HepG2 (cell line): ENCODE measurements around the gene NOTUM. TPM values are rescaled to one million over a fixed set of nuclear protein-coding genes. Genes with fewer than 3 reads are reported as not detected.
A peak's percentile ranks its signal among the peaks of the same experiment; 100 is the strongest.

Source experiments
- CENPT ChIP-seq: sonication (generic); formaldehyde crosslinking; IDR thresholded peaks from 2 replicates; pipeline ENCODE4 v1.8.0; 2022; ENCODE audit warnings: low read depth, mild to moderate bottlenecking, moderate library complexity, missing genetic modification reagents
- ELF3 ChIP-seq: IDR thresholded peaks from 2 replicates; pipeline ENCODE4 v1.6.1; 2016; ENCODE audit warnings: missing genetic modification reagents, missing compliant biosample characterization
- GLI4 ChIP-seq: sonication (generic); formaldehyde crosslinking; IDR thresholded peaks from 2 replicates; pipeline ENCODE4 v1.5.1; 2020; ENCODE audit warnings: missing genetic modification reagents, mild to moderate bottlenecking, moderate library complexity, borderline replicate concordance
- HDAC1 ChIP-seq: sonication (generic); formaldehyde crosslinking; IDR thresholded peaks from 2 replicates; pipeline ENCODE4 v1.5.1; 2020; ENCODE audit warnings: mild to moderate bottlenecking, missing genetic modification reagents
- HES4 ChIP-seq: sonication (generic); formaldehyde crosslinking; IDR thresholded peaks from 2 replicates; pipeline ENCODE4 v1.9.0; 2021; ENCODE audit warnings: mild to moderate bottlenecking, missing genetic modification reagents, borderline replicate concordance
- ISL2 ChIP-seq: sonication (generic); formaldehyde crosslinking; IDR thresholded peaks from 2 replicates; pipeline ENCODE4 v1.5.0; 2020; ENCODE audit warnings: missing genetic modification reagents
- TBX3 ChIP-seq: fragments of 450-650 bp; IDR thresholded peaks from 2 replicates; pipeline ENCODE4 v1.6.1; 2017; ENCODE audit warnings: antibody characterized with exemption, mild to moderate bottlenecking, inconsistent platforms, borderline replicate concordance
- ZNF232 ChIP-seq: sonication (generic); formaldehyde crosslinking; IDR thresholded peaks from 2 replicates; pipeline ENCODE4 v1.4.0; 2020; ENCODE audit warnings: missing genetic modification reagents, borderline replicate concordance
- ZNF329 ChIP-seq: sonication (generic); formaldehyde crosslinking; IDR thresholded peaks from 2 replicates; pipeline ENCODE4 v1.9.0; 2021; ENCODE audit warnings: low read depth, mild to moderate bottlenecking, missing genetic modification reagents
- ZNF331 ChIP-seq: sonication (generic); formaldehyde crosslinking; IDR thresholded peaks from 2 replicates; pipeline ENCODE4 v1.4.0; 2020; ENCODE audit warnings: missing genetic modification reagents
- ZNF354B ChIP-seq: sonication (generic); formaldehyde crosslinking; IDR thresholded peaks from 2 replicates; pipeline ENCODE4 v1.8.0; 2022; ENCODE audit warnings: mild to moderate bottlenecking, missing genetic modification reagents
- ZNF549 ChIP-seq: sonication (generic); formaldehyde crosslinking; IDR thresholded peaks from 2 replicates; pipeline ENCODE4 v1.5.0; 2020; ENCODE audit warnings: missing genetic modification reagents
- polyA plus RNA-seq, 8 experiments: library from polyadenylated mRNA; depleted of rRNA in 3 of 8; stranded (reverse) in 7 of 8; unstranded in 1 of 8; fragments of >200 nt; fragmentation: Illumina TruSeq in 4 of 8; extraction: Trizol in 4 of 8; gene quantifications; 2 replicates each; pipeline versions ENCODE4 v1.2.1 to v1.2.3, GENCODE V29; 2011 to 2016; ENCODE audit warnings: low read depth in 4 of 8, missing spikeins in 1 of 8, mixed read lengths in 1 of 8; ENCODE audit not compliant: insufficient read depth in 1 of 8
- total RNA-seq, 5 experiments: library from RNA; depleted of rRNA; stranded (reverse); fragments of >200 nt; fragmentation: Illumina TruSeq; extraction: Trizol; gene quantifications; 2 replicates each; pipeline ENCODE4 v1.2.3, GENCODE V29; 2016; ENCODE audit warnings: low read depth in 1 of 5
- TF ChIP-seq, protein P1 (sequence below): IDR thresholded peaks from 2 replicates; pipeline ENCODE4 v1.6.1; 2016; ENCODE audit warnings: control low read depth
- TF ChIP-seq, protein P2 (sequence below): sonication (generic); formaldehyde crosslinking; IDR thresholded peaks from 2 replicates; pipeline ENCODE4 v1.8.0; 2022; ENCODE audit warnings: missing genetic modification reagents, mild to moderate bottlenecking, borderline replicate concordance
- TF ChIP-seq, protein P3 (sequence below): sonication (generic); formaldehyde crosslinking; IDR thresholded peaks from 2 replicates; pipeline ENCODE4 v1.4.0; 2020; ENCODE audit warnings: mild to moderate bottlenecking, low read depth, missing genetic modification reagents
- TF ChIP-seq, protein P4 (sequence below): sonication (generic); formaldehyde crosslinking; IDR thresholded peaks from 2 replicates; pipeline ENCODE4 v1.4.0; 2020; ENCODE audit warnings: mild to moderate bottlenecking, missing genetic modification reagents
- TF ChIP-seq, protein P5 (sequence below): sonication (generic); formaldehyde crosslinking; IDR thresholded peaks from 2 replicates; pipeline ENCODE4 v1.8.0; 2022; ENCODE audit warnings: missing genetic modification reagents, mild to moderate bottlenecking, moderate library complexity, borderline replicate concordance
- TF ChIP-seq, protein P6 (sequence below), 2 experiments: sonication (generic) in 1 of 2; formaldehyde crosslinking in 1 of 2; IDR thresholded peaks; 2 replicates each; pipeline versions ENCODE4 v1.4.0 to v1.6.1; 2018 to 2020; ENCODE audit warnings: missing genetic modification reagents in 2 of 2, borderline replicate concordance in 1 of 2, low read depth in 1 of 2, mild to moderate bottlenecking in 1 of 2, missing biosample characterization in 1 of 2

Gene NOTUM
- total and polyA plus RNA-seq, 2 of the 13 experiments (the other 11 are each of a cell fraction or from before 2014, with no cell fraction given) = 150 to 160 TPM

DNA sequence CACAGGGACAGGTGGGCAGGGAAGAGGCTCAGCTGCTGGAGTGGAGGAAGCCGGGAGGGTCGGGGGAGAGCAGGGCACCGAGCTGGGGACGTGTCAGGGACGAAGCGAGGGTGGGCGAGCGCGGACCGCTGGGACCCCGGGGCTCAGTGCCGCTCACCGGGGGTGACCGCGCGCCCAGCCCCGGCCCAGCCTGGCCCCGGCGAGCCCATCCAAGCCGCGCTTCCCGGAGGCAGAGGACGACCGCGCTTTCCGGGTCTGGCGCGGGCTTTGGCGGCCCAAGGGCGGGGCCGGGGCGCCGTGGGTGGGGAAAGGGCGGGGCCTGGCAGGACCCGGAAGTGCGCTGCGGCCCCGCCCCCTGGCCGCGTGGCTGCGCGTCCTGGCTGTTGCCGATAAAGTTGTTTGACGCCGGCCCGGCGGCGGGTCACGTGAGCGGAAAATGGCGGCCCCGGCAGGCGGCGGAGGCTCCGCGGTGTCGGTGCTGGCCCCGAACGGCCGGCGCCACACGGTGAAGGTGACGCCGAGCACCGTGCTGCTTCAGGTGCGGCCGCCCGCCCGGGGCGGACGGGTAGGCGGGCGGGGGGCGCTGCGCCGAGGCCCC lies 16.3 kb upstream of the NOTUM start, which contains the start of gene ASPSCR1 (continued):
- TF ChIP-seq ZNF232 = no peak; the same call in 1 of the 2 replicates
- TF ChIP-seq, protein P1, sequence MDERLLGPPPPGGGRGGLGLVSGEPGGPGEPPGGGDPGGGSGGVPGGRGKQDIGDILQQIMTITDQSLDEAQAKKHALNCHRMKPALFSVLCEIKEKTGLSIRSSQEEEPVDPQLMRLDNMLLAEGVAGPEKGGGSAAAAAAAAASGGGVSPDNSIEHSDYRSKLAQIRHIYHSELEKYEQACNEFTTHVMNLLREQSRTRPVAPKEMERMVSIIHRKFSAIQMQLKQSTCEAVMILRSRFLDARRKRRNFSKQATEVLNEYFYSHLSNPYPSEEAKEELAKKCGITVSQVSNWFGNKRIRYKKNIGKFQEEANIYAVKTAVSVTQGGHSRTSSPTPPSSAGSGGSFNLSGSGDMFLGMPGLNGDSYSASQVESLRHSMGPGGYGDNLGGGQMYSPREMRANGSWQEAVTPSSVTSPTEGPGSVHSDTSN (CRISPR knock-in tag) = no peak
- no peak; the same call in 1 of the 2 replicates for TF ChIP-seq ZNF329 (CRISPR knock-in tag)
- TF ChIP-seq ZNF549 (CRISPR knock-in tag) = peak; percentile 49; the same call in 1 of the 2 replicates
- TF ChIP-seq, protein P2, sequence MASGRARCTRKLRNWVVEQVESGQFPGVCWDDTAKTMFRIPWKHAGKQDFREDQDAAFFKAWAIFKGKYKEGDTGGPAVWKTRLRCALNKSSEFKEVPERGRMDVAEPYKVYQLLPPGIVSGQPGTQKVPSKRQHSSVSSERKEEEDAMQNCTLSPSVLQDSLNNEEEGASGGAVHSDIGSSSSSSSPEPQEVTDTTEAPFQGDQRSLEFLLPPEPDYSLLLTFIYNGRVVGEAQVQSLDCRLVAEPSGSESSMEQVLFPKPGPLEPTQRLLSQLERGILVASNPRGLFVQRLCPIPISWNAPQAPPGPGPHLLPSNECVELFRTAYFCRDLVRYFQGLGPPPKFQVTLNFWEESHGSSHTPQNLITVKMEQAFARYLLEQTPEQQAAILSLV (CRISPR knock-in tag) = peak; percentile 42; the same call in 1 of the 2 replicates
- TF ChIP-seq, protein P3, sequence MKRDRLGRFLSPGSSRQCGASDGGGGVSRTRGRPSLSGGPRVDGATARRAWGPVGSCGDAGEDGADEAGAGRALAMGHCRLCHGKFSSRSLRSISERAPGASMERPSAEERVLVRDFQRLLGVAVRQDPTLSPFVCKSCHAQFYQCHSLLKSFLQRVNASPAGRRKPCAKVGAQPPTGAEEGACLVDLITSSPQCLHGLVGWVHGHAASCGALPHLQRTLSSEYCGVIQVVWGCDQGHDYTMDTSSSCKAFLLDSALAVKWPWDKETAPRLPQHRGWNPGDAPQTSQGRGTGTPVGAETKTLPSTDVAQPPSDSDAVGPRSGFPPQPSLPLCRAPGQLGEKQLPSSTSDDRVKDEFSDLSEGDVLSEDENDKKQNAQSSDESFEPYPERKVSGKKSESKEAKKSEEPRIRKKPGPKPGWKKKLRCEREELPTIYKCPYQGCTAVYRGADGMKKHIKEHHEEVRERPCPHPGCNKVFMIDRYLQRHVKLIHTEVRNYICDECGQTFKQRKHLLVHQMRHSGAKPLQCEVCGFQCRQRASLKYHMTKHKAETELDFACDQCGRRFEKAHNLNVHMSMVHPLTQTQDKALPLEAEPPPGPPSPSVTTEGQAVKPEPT (CRISPR knock-in tag) = no peak
- TF ChIP-seq TBX3 = peak; percentile 72
- TF ChIP-seq, protein P4, sequence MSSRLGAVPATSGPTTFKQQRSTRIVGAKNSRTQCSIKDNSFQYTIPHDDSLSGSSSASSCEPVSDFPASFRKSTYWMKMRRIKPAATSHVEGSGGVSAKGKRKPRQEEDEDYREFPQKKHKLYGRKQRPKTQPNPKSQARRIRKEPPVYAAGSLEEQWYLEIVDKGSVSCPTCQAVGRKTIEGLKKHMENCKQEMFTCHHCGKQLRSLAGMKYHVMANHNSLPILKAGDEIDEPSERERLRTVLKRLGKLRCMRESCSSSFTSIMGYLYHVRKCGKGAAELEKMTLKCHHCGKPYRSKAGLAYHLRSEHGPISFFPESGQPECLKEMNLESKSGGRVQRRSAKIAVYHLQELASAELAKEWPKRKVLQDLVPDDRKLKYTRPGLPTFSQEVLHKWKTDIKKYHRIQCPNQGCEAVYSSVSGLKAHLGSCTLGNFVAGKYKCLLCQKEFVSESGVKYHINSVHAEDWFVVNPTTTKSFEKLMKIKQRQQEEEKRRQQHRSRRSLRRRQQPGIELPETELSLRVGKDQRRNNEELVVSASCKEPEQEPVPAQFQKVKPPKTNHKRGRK (CRISPR knock-in tag) = no peak
- TF ChIP-seq ELF3 (CRISPR knock-in tag) = peak; percentile 94
- peak; percentile 87 for TF ChIP-seq HDAC1 (CRISPR knock-in tag)
- no peak for TF ChIP-seq GLI4
- peak; percentile 71 for TF ChIP-seq ZNF354B (CRISPR knock-in tag)
- no peak; the same call in 1 of the 2 replicates for TF ChIP-seq ZNF331 (CRISPR knock-in tag)
- no peak for TF ChIP-seq ISL2 (CRISPR knock-in tag)
- TF ChIP-seq, protein P5, sequence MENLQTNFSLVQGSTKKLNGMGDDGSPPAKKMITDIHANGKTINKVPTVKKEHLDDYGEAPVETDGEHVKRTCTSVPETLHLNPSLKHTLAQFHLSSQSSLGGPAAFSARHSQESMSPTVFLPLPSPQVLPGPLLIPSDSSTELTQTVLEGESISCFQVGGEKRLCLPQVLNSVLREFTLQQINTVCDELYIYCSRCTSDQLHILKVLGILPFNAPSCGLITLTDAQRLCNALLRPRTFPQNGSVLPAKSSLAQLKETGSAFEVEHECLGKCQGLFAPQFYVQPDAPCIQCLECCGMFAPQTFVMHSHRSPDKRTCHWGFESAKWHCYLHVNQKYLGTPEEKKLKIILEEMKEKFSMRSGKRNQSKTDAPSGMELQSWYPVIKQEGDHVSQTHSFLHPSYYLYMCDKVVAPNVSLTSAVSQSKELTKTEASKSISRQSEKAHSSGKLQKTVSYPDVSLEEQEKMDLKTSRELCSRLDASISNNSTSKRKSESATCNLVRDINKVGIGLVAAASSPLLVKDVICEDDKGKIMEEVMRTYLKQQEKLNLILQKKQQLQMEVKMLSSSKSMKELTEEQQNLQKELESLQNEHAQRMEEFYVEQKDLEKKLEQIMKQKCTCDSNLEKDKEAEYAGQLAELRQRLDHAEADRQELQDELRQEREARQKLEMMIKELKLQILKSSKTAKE = no peak
- peak; percentile 97 for TF ChIP-seq HES4 (CRISPR knock-in tag)
- TF ChIP-seq, protein P6, sequence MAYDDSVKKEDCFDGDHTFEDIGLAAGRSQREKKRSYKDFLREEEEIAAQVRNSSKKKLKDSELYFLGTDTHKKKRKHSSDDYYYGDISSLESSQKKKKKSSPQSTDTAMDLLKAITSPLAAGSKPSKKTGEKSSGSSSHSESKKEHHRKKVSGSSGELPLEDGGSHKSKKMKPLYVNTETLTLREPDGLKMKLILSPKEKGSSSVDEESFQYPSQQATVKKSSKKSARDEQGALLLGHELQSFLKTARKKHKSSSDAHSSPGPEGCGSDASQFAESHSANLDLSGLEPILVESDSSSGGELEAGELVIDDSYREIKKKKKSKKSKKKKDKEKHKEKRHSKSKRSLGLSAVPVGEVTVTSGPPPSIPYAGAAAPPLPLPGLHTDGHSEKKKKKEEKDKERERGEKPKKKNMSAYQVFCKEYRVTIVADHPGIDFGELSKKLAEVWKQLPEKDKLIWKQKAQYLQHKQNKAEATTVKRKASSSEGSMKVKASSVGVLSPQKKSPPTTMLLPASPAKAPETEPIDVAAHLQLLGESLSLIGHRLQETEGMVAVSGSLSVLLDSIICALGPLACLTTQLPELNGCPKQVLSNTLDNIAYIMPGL (CRISPR knock-in tag; IDR thresholded peaks at IDR 0.05; ENCODE audit: borderline replicate concordance in 1 of 2, low read depth in 1 of 2) = peak in 1 of 2 experiments; percentile 52; a peak in 2 of 4 replicates
- TF ChIP-seq CENPT (CRISPR knock-in tag) = peak; percentile 43; the same call in 1 of the 2 replicates
